ENCODE results near the gene ACSM4.

The ACSM4 gene

GRCh38 chr12:7302266-7302986, 1.4 kb upstream of the ACSM4 start:
- no peak overlapping the region for H3K4me3 ChIP-seq (replicated peaks; ENCODE audit: low read depth, low read length)
- DNase-seq (ENCODE audit: low read depth) = no peak
- TF ChIP-seq, protein P1, sequence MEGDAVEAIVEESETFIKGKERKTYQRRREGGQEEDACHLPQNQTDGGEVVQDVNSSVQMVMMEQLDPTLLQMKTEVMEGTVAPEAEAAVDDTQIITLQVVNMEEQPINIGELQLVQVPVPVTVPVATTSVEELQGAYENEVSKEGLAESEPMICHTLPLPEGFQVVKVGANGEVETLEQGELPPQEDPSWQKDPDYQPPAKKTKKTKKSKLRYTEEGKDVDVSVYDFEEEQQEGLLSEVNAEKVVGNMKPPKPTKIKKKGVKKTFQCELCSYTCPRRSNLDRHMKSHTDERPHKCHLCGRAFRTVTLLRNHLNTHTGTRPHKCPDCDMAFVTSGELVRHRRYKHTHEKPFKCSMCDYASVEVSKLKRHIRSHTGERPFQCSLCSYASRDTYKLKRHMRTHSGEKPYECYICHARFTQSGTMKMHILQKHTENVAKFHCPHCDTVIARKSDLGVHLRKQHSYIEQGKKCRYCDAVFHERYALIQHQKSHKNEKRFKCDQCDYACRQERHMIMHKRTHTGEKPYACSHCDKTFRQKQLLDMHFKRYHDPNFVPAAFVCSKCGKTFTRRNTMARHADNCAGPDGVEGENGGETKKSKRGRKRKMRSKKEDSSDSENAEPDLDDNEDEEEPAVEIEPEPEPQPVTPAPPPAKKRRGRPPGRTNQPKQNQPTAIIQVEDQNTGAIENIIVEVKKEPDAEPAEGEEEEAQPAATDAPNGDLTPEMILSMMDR (IDR thresholded peaks at IDR 0.05; ENCODE audit: low read length, missing control alignments) = no peak

- DNase-seq (ENCODE audit: low read depth) = no peak
- H3K4me3 ChIP-seq (replicated peaks; ENCODE audit: low read depth, low read length) = no peak overlapping the region
- TF ChIP-seq, protein P1 (IDR thresholded peaks at IDR 0.05; ENCODE audit: low read length, missing control alignments) = no peak
These were observed 642 bp upstream of the ACSM4 start for GRCh38 chr12:7303230-7303629.

DNA sequence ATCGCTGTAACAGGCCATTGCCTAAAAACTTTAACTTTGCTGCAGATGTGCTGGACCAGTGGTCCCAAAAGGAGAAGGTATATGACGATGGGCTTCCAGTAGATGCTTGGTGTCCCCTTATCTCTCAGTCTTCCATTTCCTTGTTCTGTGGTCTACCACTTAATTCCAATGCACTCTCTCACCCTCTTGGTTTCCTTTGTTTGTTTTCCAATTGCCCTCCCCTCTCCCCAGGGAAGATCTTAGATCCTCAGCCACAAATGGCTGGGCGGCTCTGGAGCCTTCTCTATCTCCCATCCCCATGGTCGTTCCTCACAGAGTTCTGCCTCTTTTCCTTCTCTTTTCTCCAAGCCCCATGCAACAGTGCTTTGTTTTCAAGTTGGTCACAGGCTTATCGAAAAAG, 584 bp downstream of the ACSM4 start:
- TF ChIP-seq, protein P1 (IDR thresholded peaks at IDR 0.05; ENCODE audit: low read length, missing control alignments) = no peak
- no peak for DNase-seq (ENCODE audit: low read depth)
- no peak overlapping the region for H3K4me3 ChIP-seq (replicated peaks; ENCODE audit: low read depth, low read length)

DNA sequence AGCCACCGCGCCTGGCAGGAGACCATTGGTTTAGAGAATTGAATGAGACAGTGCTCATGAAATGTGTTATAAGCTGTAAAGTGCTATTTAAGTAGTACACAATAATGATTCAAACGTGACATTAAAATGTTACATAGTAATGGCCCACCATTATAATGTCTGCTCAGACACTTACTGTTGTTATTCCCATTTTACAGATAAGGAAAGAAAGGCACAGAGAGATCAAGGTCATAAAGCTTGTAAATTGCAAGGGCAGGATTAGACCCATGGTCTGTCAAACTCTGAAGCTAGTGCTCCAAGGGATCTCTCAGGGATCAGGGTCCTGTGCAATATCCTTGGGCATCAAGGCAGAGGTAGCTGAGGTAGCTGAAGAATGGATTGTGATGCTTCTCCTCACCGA, 6.2 kb downstream of the ACSM4 start:
- H3K4me3 ChIP-seq (replicated peaks; ENCODE audit: low read depth, low read length) = no peak overlapping the region
- DNase-seq (ENCODE audit: low read depth) = no peak
- TF ChIP-seq, protein P1 (IDR thresholded peaks at IDR 0.05; ENCODE audit: low read length, missing control alignments) = no peak

DNA sequence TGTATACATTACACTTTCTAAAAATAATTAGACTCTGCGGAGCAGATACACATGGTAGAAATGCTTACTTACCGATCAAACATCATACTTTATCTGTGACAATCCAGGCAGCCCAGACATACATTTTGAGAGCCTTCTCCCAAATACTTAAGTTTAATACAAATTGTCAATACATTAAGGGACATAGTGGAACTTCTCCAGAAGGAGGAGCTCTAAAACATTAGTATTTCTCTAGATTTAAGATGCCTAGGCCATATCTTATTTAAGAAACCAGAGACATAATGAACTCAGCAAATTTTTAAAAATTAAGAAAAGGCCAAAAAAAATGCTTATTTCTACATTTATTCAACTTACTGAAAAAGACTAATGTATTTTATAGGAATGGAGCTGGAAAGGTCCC, 16.1 kb downstream of the ACSM4 start:
- no peak overlapping the region for H3K4me3 ChIP-seq (replicated peaks; ENCODE audit: low read depth, low read length)
- TF ChIP-seq, protein P1 (IDR thresholded peaks at IDR 0.05; ENCODE audit: low read length, missing control alignments) = no peak
- DNase-seq (ENCODE audit: low read depth) = no peak

GRCh38 chr12:7321624-7322023, 17.8 kb downstream of the ACSM4 start:
- TF ChIP-seq, protein P1 (IDR thresholded peaks at IDR 0.05; ENCODE audit: low read length, missing control alignments) = no peak
- DNase-seq (ENCODE audit: low read depth) = no peak
- no peak overlapping the region for H3K4me3 ChIP-seq (replicated peaks; ENCODE audit: low read depth, low read length)

- DNase-seq (ENCODE audit: low read depth) = no peak
- TF ChIP-seq, protein P1 (IDR thresholded peaks at IDR 0.05; ENCODE audit: low read length, missing control alignments) = no peak
- H3K4me3 ChIP-seq (replicated peaks; ENCODE audit: low read depth, low read length) = no peak overlapping the region
These were observed 18.7 kb downstream of the ACSM4 start for GRCh38 chr12:7322599-7322998.

All from fibroblast of pulmonary artery (primary cell).